ENCODE measurements around the gene BCL3. TPM values are rescaled to one million over a fixed set of nuclear protein-coding genes. Genes with fewer than 3 reads are reported as not detected.
"Not testable (repeated sequence)": the region's sequence is repeated elsewhere in the genome, so short reads cannot be mapped to it uniquely, and the experiment has no call there.

Gene BCL3
- total and polyA plus RNA-seq, 4 experiments from 2014 or later, result 3.9 to 15.0 (median 11.4) TPM

DNA sequence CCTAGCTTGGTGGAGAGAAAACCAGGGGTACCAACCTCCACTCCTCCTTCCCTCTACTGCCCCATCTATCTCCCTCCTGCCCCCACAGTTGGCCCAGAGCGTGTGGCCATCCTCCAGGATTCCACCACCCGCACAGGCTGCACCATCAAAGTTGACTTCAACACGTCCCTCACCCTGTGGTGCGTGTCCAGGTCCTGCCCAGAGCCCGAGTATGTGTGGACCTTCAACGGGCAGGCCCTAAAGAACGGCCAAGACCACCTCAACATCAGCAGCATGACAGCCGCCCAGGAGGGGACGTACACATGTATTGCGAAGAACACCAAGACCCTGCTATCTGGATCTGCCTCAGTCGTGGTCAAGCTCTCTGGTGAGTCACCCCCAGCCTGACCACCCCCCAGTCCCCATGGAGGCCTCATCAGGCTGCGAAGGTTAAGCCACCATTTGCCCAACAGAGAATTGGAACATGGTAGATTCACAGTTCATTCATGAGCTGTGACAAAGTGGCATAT lies 43.0 kb upstream of the BCL3 start:
- ChIA-PET CTCF (ENCODE audit: partially characterized antibody) (no interaction called here), POLR2A (ENCODE audit: partially characterized antibody) (no interaction called here)
- H3K4me3 Mint-ChIP-seq, result no peak overlapping the region

GRCh38 chr19:44706506-44707236 lies 41.8 kb upstream of the BCL3 start:
- DNase-seq, result no peak
- peaks cover 0 to 3% (median 0%) of the 10 kb centered on the region in 8 donors for H3K9me3 Mint-ChIP-seq
- no peaks in the 10 kb centered on the region for H3K36me3 Mint-ChIP-seq
- Histone ChIP-seq H3K27ac (ENCODE audit: low read depth, low read length) (no peak overlapping the region), H3K4me1 (ENCODE audit: insufficient read depth, low read length) (no peaks in the 10 kb centered on the region), H3K27me3 (ENCODE audit: insufficient read depth, low read length) (no peaks in the 10 kb centered on the region), H3K36me3 (ENCODE audit: insufficient read depth, low read length) (no peaks in the 10 kb centered on the region), H3K9me3 (ENCODE audit: control insufficient read depth in 1 of 2, low read length in 2 of 2) (no peaks in the 10 kb centered on the region), H3K4me3 (ENCODE audit: low read length in 2 of 2) (no peak overlapping the region)
- H3K4me1 Mint-ChIP-seq, result no peaks in the 10 kb centered on the region
- H3K27me3 Mint-ChIP-seq, result no peaks in the 10 kb centered on the region
- ChIA-PET POLR2A (ENCODE audit: partially characterized antibody) (no interaction called here), CTCF (ENCODE audit: partially characterized antibody) (interaction anchor here (1.4 kb wide), 1 partner anchor 17 kb away, joined by 4 read pairs; no protein-coding TSS in a partner anchor)
- no peak overlapping the region for H3K27ac Mint-ChIP-seq
- intact Hi-C loops (cut with micrococcal nuclease), result no loop called here
- H3K4me3 Mint-ChIP-seq, result no peak overlapping the region

More for the DNA sequence above, 43.0 kb upstream of the BCL3 start:
- peaks cover 0 to 3% (median 0%) of the 10 kb centered on the region in 8 donors for H3K9me3 Mint-ChIP-seq
- no peak for DNase-seq
- no peak overlapping the region for H3K27ac Mint-ChIP-seq
- H3K4me3 ChIP-seq (ENCODE audit: low read length in 2 of 2), result no peak overlapping the region
- H3K36me3 Mint-ChIP-seq, result no peaks in the 10 kb centered on the region
- no peaks in the 10 kb centered on the region for H3K4me1 Mint-ChIP-seq
- no peaks in the 10 kb centered on the region for H3K27me3 Mint-ChIP-seq
- no peaks in the 10 kb centered on the region for H3K4me1 ChIP-seq (ENCODE audit: insufficient read depth, low read length)
- H3K27me3 ChIP-seq (ENCODE audit: insufficient read depth, low read length), result no peaks in the 10 kb centered on the region
- H3K9me3 ChIP-seq (ENCODE audit: control insufficient read depth in 1 of 2, low read length in 2 of 2), result no peaks in the 10 kb centered on the region
- no peak overlapping the region for H3K27ac ChIP-seq (ENCODE audit: low read depth, low read length)
- intact Hi-C loops (cut with micrococcal nuclease), result no loop called here
- no peaks in the 10 kb centered on the region for H3K36me3 ChIP-seq (ENCODE audit: insufficient read depth, low read length)

- intact Hi-C loops (cut with micrococcal nuclease), result no loop called here
- no peaks in the 10 kb centered on the region for H3K4me1 Mint-ChIP-seq
- H3K9me3 ChIP-seq (ENCODE audit: control insufficient read depth in 1 of 2, low read length in 2 of 2), result no peaks in the 10 kb centered on the region
- ChIA-PET POLR2A (ENCODE audit: partially characterized antibody) (no interaction called here), CTCF (ENCODE audit: partially characterized antibody) (interaction anchor here (1.4 to 1.9 kb wide), 3 partner anchors 16 to 63 kb away, joined by 4 to 7 read pairs (median 4); no protein-coding TSS in a partner anchor)
- no peak for DNase-seq
- H3K27me3 ChIP-seq (ENCODE audit: insufficient read depth, low read length), result no peaks in the 10 kb centered on the region
- H3K9me3 Mint-ChIP-seq, result peaks cover 0 to 3% (median 0%) of the 10 kb centered on the region in 8 donors
- no peaks in the 10 kb centered on the region for H3K36me3 Mint-ChIP-seq
- H3K4me3 ChIP-seq (ENCODE audit: low read length in 2 of 2), result no peak overlapping the region
- no peaks in the 10 kb centered on the region for H3K27me3 Mint-ChIP-seq
- no peak overlapping the region for H3K27ac Mint-ChIP-seq
- H3K36me3 ChIP-seq (ENCODE audit: insufficient read depth, low read length), result no peaks in the 10 kb centered on the region
- no peak overlapping the region for H3K27ac ChIP-seq (ENCODE audit: low read depth, low read length)
- no peak overlapping the region for H3K4me3 Mint-ChIP-seq
- H3K4me1 ChIP-seq (ENCODE audit: insufficient read depth, low read length), result no peaks in the 10 kb centered on the region
Observed at GRCh38 chr19:44707794-44708193, 40.7 kb upstream of the BCL3 start.

DNA sequence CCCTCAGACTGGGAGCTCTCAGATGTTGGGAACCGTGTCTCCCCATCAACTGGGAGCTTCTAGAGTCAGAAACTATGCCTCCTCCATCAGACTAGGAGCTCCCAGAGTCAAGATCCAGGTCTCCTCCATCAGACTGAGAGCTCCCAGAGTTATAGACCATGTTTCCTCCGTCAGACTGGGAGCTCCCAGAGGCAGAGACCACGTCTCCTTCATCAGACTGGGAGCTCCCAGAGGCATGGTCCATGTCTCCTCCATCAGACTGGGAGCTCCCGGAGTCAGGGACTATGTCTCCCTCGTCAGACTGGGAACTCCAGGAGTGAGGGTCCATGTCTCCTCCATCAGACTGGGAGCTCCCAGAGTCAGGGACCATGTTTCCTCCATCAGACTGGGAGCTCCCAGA lies 39.6 kb upstream of the BCL3 start:
- intact Hi-C loops (cut with micrococcal nuclease), result no loop called here
- Mint-ChIP-seq H3K4me1 (no peaks in the 10 kb centered on the region), H3K36me3 (no peaks in the 10 kb centered on the region), H3K27me3 (no peaks in the 10 kb centered on the region), H3K9me3 (peaks cover 0 to 4% (median 0%) of the 10 kb centered on the region in 8 donors), H3K27ac (no peak overlapping the region), H3K4me3 (no peak overlapping the region)
- CTCF ChIA-PET (ENCODE audit: partially characterized antibody), result interaction anchor here (1.2 to 1.9 kb wide), 4 partner anchors 15 to 76 kb away, joined by 3 to 7 read pairs (median 4); no protein-coding TSS in a partner anchor
- H3K27me3 ChIP-seq (ENCODE audit: insufficient read depth, low read length), result no peaks in the 10 kb centered on the region
- no peak overlapping the region for H3K27ac ChIP-seq (ENCODE audit: low read depth, low read length)
- H3K4me1 ChIP-seq (ENCODE audit: insufficient read depth, low read length), result no peaks in the 10 kb centered on the region
- POLR2A ChIA-PET (ENCODE audit: partially characterized antibody), result no interaction called here
- no peak overlapping the region for H3K4me3 ChIP-seq (ENCODE audit: low read length in 2 of 2)
- H3K36me3 ChIP-seq (ENCODE audit: insufficient read depth, low read length), result no peaks in the 10 kb centered on the region
- no peaks in the 10 kb centered on the region for H3K9me3 ChIP-seq (ENCODE audit: control insufficient read depth in 1 of 2, low read length in 2 of 2)
- DNase-seq, result no peak

- H3K4me3 ChIP-seq (ENCODE audit: low read length in 2 of 2); H3K27me3 Mint-ChIP-seq; H3K4me3 Mint-ChIP-seq; H3K9me3 ChIP-seq (ENCODE audit: control insufficient read depth in 1 of 2, low read length in 2 of 2); H3K36me3 ChIP-seq (ENCODE audit: insufficient read depth, low read length); intact Hi-C loops (cut with micrococcal nuclease); H3K27ac Mint-ChIP-seq; H3K27ac ChIP-seq (ENCODE audit: low read depth, low read length); H3K27me3 ChIP-seq (ENCODE audit: insufficient read depth, low read length); H3K4me1 Mint-ChIP-seq; H3K9me3 Mint-ChIP-seq; H3K36me3 Mint-ChIP-seq; H3K4me1 ChIP-seq (ENCODE audit: insufficient read depth, low read length); DNase-seq: not testable (repeated sequence)
- CTCF ChIA-PET (ENCODE audit: partially characterized antibody), result interaction anchor here (1.2 to 1.9 kb wide), 4 partner anchors 14 to 75 kb away, joined by 3 to 7 read pairs (median 4); no protein-coding TSS in a partner anchor
- POLR2A ChIA-PET (ENCODE audit: partially characterized antibody), result interaction anchor here (0.9 kb wide), 1 partner anchor 17 kb away, joined by 3 read pairs; no protein-coding TSS in a partner anchor
Observed at GRCh38 chr19:44709434-44710266, 38.9 kb upstream of the BCL3 start.

- Histone ChIP-seq H3K4me1 (ENCODE audit: insufficient read depth, low read length) (no peaks in the 10 kb centered on the region), H3K4me3 (ENCODE audit: low read length in 2 of 2) (no peak overlapping the region), H3K27me3 (ENCODE audit: insufficient read depth, low read length) (no peaks in the 10 kb centered on the region), H3K36me3 (ENCODE audit: insufficient read depth, low read length) (no peaks in the 10 kb centered on the region), H3K27ac (ENCODE audit: low read depth, low read length) (no peak overlapping the region), H3K9me3 (ENCODE audit: control insufficient read depth in 1 of 2, low read length in 2 of 2) (peaks cover 0 to 7% of the 10 kb centered on the region in 2 donors)
- Mint-ChIP-seq H3K4me1 (no peaks in the 10 kb centered on the region), H3K36me3 (peaks cover 0 to under 1% of the 10 kb centered on the region in 2 donors), H3K27me3 (no peaks in the 10 kb centered on the region), H3K9me3 (peaks cover 1 to 17% (median 13%) of the 10 kb centered on the region in 8 donors), H3K4me3 (no peak overlapping the region), H3K27ac (peak overlapping the region in 2 of 7 donors; percentile 37 to 62)
- DNase-seq, result no peak
- intact Hi-C loops (cut with micrococcal nuclease), result no loop called here
- CTCF ChIA-PET (ENCODE audit: partially characterized antibody), result no interaction called here
- POLR2A ChIA-PET (ENCODE audit: partially characterized antibody), result no interaction called here
Observed at GRCh38 chr19:44710483-44710882, 38.0 kb upstream of the BCL3 start.

Data from CD4-positive, alpha-beta memory T cell (primary cell).